OCI-LY1 (cell line): Measurements from ENCODE around the gene DCLRE1C.

Experiments
- H2AFZ ChIP-seq: fragments of 200-600 bp; sonication (generic), shearing (Covaris generic); 2 replicates; pipeline ENCODE4 v1.6.0; 2014; ENCODE audit warnings: antibody characterized with exemption, mild to moderate bottlenecking, low read length
- H3F3A ChIP-seq: fragments of 200-600 bp; sonication (generic), shearing (Covaris generic); 2 replicates; pipeline ENCODE4 v1.6.0; 2014; ENCODE audit warnings: mild to moderate bottlenecking, antibody characterized with exemption, low read length, moderate library complexity; ENCODE audit not compliant: insufficient read depth
- H3K27ac ChIP-seq: fragments of 200-600 bp; sonication (generic); 2 replicates; pipeline ENCODE4 v1.5.1; 2014; ENCODE audit warnings: low read length, mixed run types, mild to moderate bottlenecking, low read depth; ENCODE audit not compliant: poor library complexity, severe bottlenecking
- H3K27me3 ChIP-seq: fragments of 200-600 bp; sonication (generic); 2 replicates; pipeline ENCODE4 v1.6.0; 2014; ENCODE audit warnings: antibody characterized with exemption, mild to moderate bottlenecking, low read length, moderate library complexity; ENCODE audit not compliant: insufficient read depth
- H3K36me3 ChIP-seq: fragments of 200-600 bp; sonication (generic); 2 replicates; pipeline ENCODE4 v1.6.1; 2014; ENCODE audit warnings: mild to moderate bottlenecking, antibody characterized with exemption, low read length, moderate library complexity, mixed read lengths; ENCODE audit not compliant: insufficient read depth
- H3K4me1 ChIP-seq: fragments of 200-600 bp; sonication (generic); 2 replicates; pipeline ENCODE4 v1.5.1; 2014; ENCODE audit warnings: mild to moderate bottlenecking, low read length, moderate library complexity; ENCODE audit not compliant: insufficient read depth, severe bottlenecking
- H3K4me2 ChIP-seq: fragments of 200-600 bp; sonication (generic), shearing (Covaris generic); 2 replicates; pipeline ENCODE4 v1.6.1; 2014; ENCODE audit warnings: low read length
- H3K4me3 ChIP-seq: fragments of 200-600 bp; sonication (generic); 2 replicates; pipeline ENCODE4 v1.5.1; 2014; ENCODE audit warnings: low read length, low read depth, mild to moderate bottlenecking, mixed read lengths; ENCODE audit not compliant: poor library complexity, severe bottlenecking
- H3K79me2 ChIP-seq: fragments of 200-600 bp; shearing (Covaris generic); 2 replicates; pipeline ENCODE4 v1.6.1; 2016; ENCODE audit warnings: mixed run types, low read length, mixed read lengths; ENCODE audit not compliant: insufficient read depth
- H3K9ac ChIP-seq: fragments of 200-600 bp; sonication (generic), shearing (Covaris generic); 2 replicates; pipeline ENCODE4 v1.6.1; 2014; ENCODE audit warnings: mild to moderate bottlenecking, low read length, mixed read lengths
- H3K9me2 ChIP-seq: fragments of 200-600 bp; sonication (generic), shearing (Covaris generic); 2 replicates; pipeline ENCODE4 v1.6.1; 2014; ENCODE audit warnings: low read depth, mild to moderate bottlenecking, low read length, mixed read lengths
- H3K9me3 ChIP-seq: fragments of 200-600 bp; shearing (Covaris generic); 2 replicates; pipeline ENCODE4 v1.6.1; 2014; ENCODE audit warnings: low read length, mixed read lengths
- H4K20me1 ChIP-seq: fragments of 200-600 bp; sonication (generic), shearing (Covaris generic); 2 replicates; pipeline ENCODE4 v1.6.0; 2016; ENCODE audit warnings: mild to moderate bottlenecking, low read length; ENCODE audit not compliant: insufficient read depth
- EZH2 ChIP-seq: fragments of 200-600 bp; sonication (generic), shearing (Covaris generic); IDR thresholded peaks from 2 replicates; pipeline ENCODE4 v1.8.0; 2017; ENCODE audit warnings: borderline replicate concordance, mixed run types, mild to moderate bottlenecking, antibody characterized with exemption, low read length, moderate library complexity, mixed read lengths
- TF ChIP-seq, protein P1 (sequence below): fragments of 200-600 bp; sonication (generic), shearing (Covaris generic); IDR thresholded peaks from 2 replicates; pipeline ENCODE4 v1.5.1; 2017; ENCODE audit warnings: mild to moderate bottlenecking, antibody characterized with exemption, low read length, moderate library complexity, mixed read lengths

DCLRE1C gene

DNA sequence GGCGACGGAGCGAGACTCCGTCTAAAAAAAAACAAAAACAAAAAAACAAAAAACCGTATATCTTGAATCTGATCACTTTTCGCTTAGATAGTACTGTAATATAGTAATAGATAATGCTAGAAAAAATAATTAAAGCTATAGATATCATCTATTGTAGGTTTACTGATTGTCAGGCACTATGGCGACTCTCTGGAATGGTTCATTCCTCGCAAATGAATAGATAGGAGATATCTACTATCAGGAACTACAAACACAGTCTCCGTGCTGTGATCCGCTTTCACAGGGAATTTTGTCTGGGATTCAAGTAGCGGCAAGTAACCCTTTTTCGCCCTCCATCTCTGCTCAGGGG, 5.0 kb upstream of the DCLRE1C start:
- H3K9ac ChIP-seq = peak overlapping the region; percentile 94
- H3F3A ChIP-seq = 0 out of 2 replicates have a peak, but pooled peaks cover 5% of the 10 kb centered on the region
- peak overlapping the region; percentile 91 for H3K27ac ChIP-seq
- peak overlapping the region; percentile 82 for H3K4me3 ChIP-seq
- peak overlapping the region; percentile 85 for H3K4me2 ChIP-seq
- H3K27me3 ChIP-seq = no peaks in the 10 kb centered on the region
- peak overlapping the region; percentile 90; the same call in 1 of the 2 replicates for H2AFZ ChIP-seq
- H3K4me1 ChIP-seq = peaks cover 18% of the 10 kb centered on the region
- TF ChIP-seq EZH2 = no peak
- no peaks in the 10 kb centered on the region for H3K9me2 ChIP-seq
- H4K20me1 ChIP-seq = no peaks in the 10 kb centered on the region
- no peaks in the 10 kb centered on the region for H3K9me3 ChIP-seq
- no peaks in the 10 kb centered on the region for H3K79me2 ChIP-seq
- no peaks in the 10 kb centered on the region for H3K36me3 ChIP-seq

DNA sequence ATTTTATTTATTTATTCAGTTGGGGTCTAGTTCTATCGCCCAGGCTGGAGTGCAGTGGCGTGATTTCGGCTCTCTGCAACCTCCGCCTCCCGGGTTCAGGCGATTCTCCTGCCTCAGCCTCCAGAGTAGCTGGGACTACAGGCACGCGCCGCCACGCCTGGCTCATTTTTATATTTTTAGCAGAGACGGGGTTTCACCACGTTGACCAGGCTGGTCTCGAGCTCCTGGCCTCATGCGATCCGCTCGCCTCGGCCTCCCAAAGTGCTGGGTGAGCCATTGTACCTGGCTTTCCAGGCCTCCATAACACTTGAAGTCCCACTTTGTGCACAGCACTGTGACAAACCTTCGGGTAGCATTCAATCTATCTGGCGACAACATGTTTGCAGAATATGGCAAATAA, 1.0 kb upstream of the DCLRE1C start:
- H3K27me3 ChIP-seq = no peaks in the 10 kb centered on the region
- TF ChIP-seq, protein P1, sequence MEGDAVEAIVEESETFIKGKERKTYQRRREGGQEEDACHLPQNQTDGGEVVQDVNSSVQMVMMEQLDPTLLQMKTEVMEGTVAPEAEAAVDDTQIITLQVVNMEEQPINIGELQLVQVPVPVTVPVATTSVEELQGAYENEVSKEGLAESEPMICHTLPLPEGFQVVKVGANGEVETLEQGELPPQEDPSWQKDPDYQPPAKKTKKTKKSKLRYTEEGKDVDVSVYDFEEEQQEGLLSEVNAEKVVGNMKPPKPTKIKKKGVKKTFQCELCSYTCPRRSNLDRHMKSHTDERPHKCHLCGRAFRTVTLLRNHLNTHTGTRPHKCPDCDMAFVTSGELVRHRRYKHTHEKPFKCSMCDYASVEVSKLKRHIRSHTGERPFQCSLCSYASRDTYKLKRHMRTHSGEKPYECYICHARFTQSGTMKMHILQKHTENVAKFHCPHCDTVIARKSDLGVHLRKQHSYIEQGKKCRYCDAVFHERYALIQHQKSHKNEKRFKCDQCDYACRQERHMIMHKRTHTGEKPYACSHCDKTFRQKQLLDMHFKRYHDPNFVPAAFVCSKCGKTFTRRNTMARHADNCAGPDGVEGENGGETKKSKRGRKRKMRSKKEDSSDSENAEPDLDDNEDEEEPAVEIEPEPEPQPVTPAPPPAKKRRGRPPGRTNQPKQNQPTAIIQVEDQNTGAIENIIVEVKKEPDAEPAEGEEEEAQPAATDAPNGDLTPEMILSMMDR = no peak
- no peak for TF ChIP-seq EZH2
- H4K20me1 ChIP-seq = no peaks in the 10 kb centered on the region
- H3K36me3 ChIP-seq = peaks cover 8% of the 10 kb centered on the region
- H3K27ac ChIP-seq = peak overlapping the region; percentile 82
- peaks cover 39% of the 10 kb centered on the region for H3K4me1 ChIP-seq
- H3K9me3 ChIP-seq = no peaks in the 10 kb centered on the region
- no peaks in the 10 kb centered on the region for H3F3A ChIP-seq
- H2AFZ ChIP-seq = no peak overlapping the region
- peak overlapping the region; percentile 86 for H3K4me2 ChIP-seq
- H3K9me2 ChIP-seq = no peaks in the 10 kb centered on the region
- peak overlapping the region; percentile 76; the same call in 1 of the 2 replicates for H3K9ac ChIP-seq
- H3K4me3 ChIP-seq = peak overlapping the region; percentile 68
- H3K79me2 ChIP-seq = peaks cover 32% of the 10 kb centered on the region

DNA sequence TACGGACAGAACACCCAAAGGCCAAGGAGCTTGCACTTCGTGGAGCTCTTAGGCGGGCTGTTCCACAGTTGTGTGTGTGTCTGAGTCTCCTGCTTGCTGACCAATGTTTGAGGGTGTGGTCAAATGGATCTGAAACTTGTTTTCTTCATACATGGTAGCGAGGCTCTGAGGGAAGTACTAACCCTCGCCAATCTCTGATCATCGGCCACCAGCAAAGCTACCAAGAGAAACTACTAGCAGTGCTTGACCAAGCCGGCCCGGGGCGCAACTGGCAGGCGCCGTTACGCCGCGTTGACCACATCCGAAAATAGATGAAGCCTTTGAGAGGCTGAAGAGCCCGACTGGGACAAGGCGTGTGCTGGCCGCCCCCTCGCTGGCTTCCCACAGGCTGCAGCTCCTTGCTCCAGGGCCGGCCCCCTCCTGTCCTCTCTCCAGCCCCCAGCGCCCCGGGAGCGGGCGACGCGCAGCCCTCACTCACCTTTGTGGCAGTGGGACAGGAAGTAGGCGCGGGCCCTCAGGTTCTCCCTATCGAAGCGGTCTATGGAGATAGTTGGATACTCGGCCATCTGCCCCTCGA, 384 bp downstream of the DCLRE1C start:
- Histone ChIP-seq H3K9me2 (no peaks in the 10 kb centered on the region), H3K79me2 (peaks cover 45% of the 10 kb centered on the region), H2AFZ (no peak overlapping the region), H3K4me2 (peak overlapping the region; percentile 86), H3K36me3 (peaks cover 22% of the 10 kb centered on the region), H3K27me3 (no peaks in the 10 kb centered on the region), H3F3A (no peaks in the 10 kb centered on the region), H3K4me3 (peak overlapping the region; percentile 68), H3K4me1 (peaks cover 35% of the 10 kb centered on the region), H4K20me1 (no peaks in the 10 kb centered on the region), H3K9me3 (no peaks in the 10 kb centered on the region), H3K27ac (peak overlapping the region; percentile 82), H3K9ac (peak overlapping the region; percentile 76)
- TF ChIP-seq, protein P1 = no peak
- no peak for TF ChIP-seq EZH2
